Epidermal melanocyte (primary cell): ENCODE data around the gene TNFRSF6B.
"Not testable (repeated sequence)": the region's sequence is repeated elsewhere in the genome, so short reads cannot be mapped to it uniquely, and the experiment has no call there.

Source experiments
- DNase-seq: peaks from one replicate; pipeline ENCODE4 v3.0.0; 2011; ENCODE audit warnings: low spot score; ENCODE audit not compliant: insufficient read length

TNFRSF6B gene

GRCh38 chr20:63661959-63662812 is 34.3 kb upstream of the TNFRSF6B start:
- DNase-seq = no peak

DNA sequence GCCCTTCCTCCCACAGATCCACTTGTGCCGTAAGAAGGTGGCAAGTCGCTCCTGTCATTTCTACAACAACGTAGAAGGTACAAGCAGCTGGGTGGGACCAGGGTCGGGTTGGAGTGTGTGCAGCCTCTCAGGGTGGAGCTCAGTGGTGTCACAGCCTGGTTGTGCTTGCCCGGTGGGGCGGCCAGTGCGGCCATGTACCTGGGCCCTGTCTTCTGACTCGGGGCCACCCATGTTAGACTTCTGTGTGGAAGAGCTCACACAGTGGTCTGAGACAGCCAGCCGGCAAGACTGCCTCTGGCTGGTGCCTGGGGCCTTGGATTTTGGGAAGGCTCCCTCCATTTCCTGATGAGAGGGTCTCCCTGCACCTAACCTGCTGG is 33.7 kb upstream of the TNFRSF6B start:
- DNase-seq = no peak

GRCh38 chr20:63663332-63664066 is 33.0 kb upstream of the TNFRSF6B start:
- DNase-seq = no peak

- no peak for DNase-seq
These were observed 32.2 kb upstream of the TNFRSF6B start for GRCh38 chr20:63664143-63664851.

DNA sequence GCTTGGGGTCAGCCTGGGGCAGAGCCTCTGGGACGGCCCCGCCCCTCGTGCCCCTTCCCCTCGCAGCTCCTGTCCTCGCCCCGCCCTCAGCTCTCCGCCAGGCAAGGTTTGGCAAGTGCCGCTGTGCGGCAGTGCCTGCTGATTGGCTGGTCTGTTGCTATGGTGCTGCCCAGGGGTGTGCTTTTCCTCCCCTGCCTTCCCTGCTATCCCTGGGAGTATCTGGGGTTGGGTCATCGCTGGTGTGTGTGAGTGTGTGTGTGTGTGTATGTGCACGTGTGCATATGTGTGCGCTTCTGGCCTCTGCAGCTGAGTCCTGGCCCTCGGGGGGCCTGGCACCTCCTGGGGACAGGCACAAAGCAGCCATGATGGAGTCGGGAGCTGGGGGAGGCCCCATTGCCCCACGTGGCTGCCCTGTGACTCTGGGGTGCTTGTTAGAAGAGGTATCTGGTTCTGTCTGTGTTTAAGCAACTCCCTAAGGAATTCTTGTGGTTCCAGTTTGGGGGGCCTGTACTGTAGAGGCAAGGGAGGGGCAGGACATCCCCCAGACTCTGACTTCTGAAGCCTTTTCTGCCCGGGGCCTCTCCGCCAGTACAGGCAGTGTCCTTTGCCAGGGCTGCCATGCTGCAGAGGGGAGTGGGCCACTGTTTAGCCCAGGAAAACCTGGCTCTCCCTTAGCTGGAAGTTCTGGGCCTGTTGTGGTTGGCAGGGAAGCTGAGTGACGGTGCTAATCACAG is 31.4 kb upstream of the TNFRSF6B start:
- no peak for DNase-seq

DNA sequence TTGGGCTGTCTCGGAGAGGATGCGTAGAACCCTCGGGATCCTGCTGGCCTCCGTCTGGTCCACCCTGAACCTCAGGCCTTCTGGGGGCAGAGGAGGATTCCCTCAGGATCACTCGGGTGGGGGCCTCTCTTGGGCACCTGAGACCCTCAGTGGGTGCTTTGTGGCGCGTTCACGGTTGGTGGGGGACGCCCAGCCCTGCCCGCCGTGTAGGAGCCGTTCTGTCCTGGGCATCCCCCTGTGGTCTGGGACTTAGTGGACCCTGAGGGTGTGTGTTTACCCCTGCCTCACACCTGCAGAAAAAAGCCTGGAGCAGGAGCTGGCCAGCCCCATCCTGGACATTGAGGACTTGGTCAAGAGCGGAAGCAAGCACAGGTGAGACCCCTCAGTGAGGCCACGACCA is 30.7 kb upstream of the TNFRSF6B start:
- DNase-seq = no peak

GRCh38 chr20:63667858-63668257 is 28.6 kb upstream of the TNFRSF6B start:
- DNase-seq = no peak

GRCh38 chr20:63668351-63668750 is 28.1 kb upstream of the TNFRSF6B start:
- DNase-seq = no peak

GRCh38 chr20:63671695-63672094 is 24.8 kb upstream of the TNFRSF6B start:
- not testable (repeated sequence) for DNase-seq

DNA sequence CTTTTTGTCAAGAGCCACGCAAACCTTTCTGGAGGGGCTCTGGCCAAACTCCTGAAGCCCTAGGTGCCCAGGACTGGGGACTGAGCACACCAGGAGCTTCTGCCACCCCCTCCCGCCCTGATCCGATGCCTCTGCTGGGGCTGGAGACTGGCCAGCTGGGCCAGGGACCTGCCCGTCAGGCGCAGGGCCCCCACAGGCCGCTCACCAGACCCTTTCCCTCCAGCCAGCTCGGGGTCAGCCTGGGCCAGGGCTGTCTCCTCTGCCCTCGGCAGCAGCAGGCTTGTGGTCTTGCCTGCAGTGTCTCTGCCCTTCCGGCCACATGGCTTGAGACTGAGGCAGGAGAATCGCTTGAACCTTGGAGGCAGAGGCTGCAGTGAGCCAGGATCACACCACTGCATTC is 23.8 kb upstream of the TNFRSF6B start:
- no peak for DNase-seq

DNA sequence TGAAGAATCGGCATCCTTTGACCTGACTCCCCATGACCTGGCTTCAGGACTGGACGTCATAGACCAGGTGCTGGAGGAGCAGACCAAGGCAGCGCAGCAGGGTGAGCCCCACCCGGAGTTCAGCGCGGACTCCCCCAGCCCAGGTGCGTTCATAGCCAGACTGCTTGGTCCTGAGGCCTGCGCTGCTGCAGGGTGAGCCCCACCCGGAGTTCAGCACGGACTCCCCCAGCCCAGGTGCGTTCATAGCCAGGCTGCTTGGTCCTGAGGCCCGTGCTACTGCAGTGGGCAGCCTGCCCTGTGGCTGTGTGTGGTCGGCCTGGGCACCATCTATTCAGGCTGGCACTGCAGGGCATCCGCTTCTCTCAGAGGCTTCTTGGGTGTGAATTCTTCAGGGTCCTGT is 22.5 kb upstream of the TNFRSF6B start:
- no peak for DNase-seq

DNA sequence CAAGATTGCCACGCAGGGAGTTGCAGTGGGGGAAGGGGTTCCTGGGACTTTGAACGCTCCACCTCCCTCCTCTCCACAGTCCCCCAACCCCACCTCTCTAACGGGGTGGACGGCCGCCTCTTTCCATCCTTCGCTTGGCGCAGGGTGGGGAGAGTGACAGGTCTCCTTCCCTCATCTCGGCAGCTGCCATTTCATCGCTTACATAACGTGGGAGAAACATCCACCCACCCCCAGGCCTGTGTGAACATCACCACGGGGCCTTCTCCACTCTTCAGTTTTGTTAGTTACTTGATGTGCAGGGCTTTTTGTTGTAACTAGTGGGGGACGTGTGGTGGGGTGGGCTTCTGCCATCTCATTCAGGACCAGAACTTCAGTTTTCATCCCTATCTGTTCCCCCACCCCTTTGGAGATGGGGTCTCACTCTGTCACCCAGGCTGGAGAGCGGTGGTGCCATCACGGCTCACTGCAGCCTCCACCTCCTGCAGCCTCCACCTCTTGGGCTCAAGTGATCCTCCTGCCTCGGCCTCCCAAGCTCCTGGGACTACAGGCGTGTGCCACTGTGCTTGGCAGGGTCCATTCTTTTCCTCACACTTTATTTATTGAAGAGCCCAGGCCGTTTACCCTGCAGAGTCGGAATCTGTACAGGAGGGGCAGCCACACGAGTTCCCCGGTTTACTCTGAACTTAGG is 20.6 kb upstream of the TNFRSF6B start:
- DNase-seq = no peak

- no peak for DNase-seq
These were observed 18.4 kb upstream of the TNFRSF6B start for GRCh38 chr20:63678071-63678470.

DNA sequence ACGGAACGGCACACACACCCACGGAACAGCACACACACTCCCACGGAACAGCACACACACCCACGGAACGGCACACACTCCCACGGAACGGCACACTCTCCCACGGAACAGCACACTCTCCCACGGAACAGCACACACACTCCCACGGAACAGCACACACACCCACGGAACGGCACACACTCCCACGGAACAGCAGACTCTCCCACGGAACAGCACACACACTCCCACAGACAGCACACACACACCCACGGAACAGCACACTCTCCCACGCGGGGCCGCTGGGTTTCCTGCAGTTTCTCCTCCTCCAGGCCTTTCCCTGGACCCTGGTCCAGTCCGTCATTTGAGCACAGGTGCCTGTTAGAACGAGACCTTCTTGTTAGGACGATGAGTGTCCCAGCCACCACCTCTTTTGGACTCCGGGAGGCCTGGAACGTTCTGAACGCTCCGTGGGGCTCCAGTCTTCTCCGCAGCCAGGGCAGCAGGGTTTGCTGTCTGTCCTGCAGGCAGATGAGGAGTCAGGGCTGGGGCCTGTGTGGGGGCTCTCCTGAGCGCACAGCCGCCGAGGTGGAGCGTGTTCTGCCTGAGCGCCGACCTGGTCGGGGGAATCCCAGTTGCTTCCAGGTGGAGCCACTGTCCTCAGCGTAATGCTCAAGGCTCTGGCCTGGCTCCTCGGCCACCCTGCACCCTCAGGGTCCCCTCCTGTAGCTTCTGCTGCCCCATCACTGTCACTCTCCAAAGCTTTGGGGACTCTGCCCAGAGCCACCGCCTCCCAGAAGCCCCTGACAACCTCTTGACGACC is 17.6 kb upstream of the TNFRSF6B start:
- no peak for DNase-seq

DNA sequence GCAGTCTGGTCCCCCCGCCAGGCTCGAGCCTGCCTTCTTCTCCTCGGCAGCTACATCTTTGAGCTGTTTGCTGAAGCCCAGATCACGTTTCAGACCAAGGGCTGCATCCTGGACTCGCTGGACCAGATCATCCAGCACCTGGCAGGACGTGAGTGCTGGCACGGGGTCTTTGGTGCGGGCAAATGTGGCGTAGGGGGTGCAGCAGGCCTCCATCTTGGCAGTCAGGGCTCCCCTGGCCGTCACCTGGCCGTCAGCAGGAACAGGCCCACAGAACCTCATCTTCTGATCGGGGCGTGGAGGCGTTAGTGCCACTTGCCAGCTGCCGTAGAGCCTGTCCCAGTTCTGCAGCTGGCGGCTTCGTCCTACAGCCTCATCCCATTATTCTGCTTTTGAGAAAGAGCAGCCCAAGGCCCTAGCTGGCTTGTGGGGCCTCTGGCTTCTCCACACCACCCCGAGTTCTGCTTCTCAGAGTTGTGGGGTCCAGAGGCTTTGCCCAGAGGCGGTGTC is 16.6 kb upstream of the TNFRSF6B start:
- DNase-seq = no peak

GRCh38 chr20:63680427-63680826 is 16.0 kb upstream of the TNFRSF6B start:
- no peak for DNase-seq

GRCh38 chr20:63680857-63681608 is 15.4 kb upstream of the TNFRSF6B start:
- no peak for DNase-seq

GRCh38 chr20:63681609-63682142 is 14.8 kb upstream of the TNFRSF6B start:
- DNase-seq = no peak
